ENCODE data around the gene JARID2.

DNA sequence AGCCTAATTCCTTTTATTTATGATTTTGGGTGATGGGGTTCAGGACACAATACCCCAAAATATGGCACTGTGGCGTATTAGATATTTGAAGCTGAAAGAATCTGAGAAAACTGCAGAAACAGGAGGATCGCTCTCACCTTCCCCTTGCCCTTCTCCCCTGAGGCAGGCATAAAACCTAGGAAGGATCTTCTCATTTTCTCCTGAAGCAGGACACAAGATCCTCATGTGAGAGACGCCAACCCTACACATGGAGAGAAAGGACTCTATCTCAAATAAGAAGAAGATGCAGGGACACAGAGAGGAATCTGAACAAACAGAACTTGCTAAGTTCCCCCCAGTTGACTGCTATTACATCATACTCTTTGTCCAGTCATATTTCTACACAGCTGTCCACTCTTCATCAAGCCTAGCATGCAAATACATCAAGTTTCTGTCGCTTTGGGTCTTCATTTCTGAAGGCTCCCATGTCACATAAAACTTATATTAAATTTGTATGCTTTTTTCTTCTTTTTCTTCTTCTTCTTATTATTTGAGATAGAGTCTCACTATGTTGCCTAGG is 307.9 kb downstream of the JARID2 start:
- TF ChIP-seq, protein P1, sequence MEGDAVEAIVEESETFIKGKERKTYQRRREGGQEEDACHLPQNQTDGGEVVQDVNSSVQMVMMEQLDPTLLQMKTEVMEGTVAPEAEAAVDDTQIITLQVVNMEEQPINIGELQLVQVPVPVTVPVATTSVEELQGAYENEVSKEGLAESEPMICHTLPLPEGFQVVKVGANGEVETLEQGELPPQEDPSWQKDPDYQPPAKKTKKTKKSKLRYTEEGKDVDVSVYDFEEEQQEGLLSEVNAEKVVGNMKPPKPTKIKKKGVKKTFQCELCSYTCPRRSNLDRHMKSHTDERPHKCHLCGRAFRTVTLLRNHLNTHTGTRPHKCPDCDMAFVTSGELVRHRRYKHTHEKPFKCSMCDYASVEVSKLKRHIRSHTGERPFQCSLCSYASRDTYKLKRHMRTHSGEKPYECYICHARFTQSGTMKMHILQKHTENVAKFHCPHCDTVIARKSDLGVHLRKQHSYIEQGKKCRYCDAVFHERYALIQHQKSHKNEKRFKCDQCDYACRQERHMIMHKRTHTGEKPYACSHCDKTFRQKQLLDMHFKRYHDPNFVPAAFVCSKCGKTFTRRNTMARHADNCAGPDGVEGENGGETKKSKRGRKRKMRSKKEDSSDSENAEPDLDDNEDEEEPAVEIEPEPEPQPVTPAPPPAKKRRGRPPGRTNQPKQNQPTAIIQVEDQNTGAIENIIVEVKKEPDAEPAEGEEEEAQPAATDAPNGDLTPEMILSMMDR (IDR thresholded peaks at IDR 0.05): no peak
- TF ChIP-seq POLR2A (IDR thresholded peaks at IDR 0.05): no peak

All from thyroid gland (tissue), 4 donors.